ENCODE results near the gene APIP.

The APIP gene

GRCh38 chr11:34840736-34841386 lies 75.3 kb downstream of the APIP start:
- DNase-seq (ENCODE audit: low read depth, low spot score): no peak
- H3K4me3 ChIP-seq (ENCODE audit: low read depth, low read length): no peak overlapping the region
- TF ChIP-seq, protein P1, sequence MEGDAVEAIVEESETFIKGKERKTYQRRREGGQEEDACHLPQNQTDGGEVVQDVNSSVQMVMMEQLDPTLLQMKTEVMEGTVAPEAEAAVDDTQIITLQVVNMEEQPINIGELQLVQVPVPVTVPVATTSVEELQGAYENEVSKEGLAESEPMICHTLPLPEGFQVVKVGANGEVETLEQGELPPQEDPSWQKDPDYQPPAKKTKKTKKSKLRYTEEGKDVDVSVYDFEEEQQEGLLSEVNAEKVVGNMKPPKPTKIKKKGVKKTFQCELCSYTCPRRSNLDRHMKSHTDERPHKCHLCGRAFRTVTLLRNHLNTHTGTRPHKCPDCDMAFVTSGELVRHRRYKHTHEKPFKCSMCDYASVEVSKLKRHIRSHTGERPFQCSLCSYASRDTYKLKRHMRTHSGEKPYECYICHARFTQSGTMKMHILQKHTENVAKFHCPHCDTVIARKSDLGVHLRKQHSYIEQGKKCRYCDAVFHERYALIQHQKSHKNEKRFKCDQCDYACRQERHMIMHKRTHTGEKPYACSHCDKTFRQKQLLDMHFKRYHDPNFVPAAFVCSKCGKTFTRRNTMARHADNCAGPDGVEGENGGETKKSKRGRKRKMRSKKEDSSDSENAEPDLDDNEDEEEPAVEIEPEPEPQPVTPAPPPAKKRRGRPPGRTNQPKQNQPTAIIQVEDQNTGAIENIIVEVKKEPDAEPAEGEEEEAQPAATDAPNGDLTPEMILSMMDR (IDR thresholded peaks at IDR 0.05; ENCODE audit: insufficient read depth, low read length, missing control alignments): peak; percentile 42
- CTCF ChIA-PET: interaction anchor here (0.8 to 1.3 kb wide), 5 partner anchors 9 to 551 kb away, joined by 3 to 5 read pairs (median 3); no protein-coding TSS in a partner anchor
- POLR2A ChIA-PET: no interaction called here

DNA sequence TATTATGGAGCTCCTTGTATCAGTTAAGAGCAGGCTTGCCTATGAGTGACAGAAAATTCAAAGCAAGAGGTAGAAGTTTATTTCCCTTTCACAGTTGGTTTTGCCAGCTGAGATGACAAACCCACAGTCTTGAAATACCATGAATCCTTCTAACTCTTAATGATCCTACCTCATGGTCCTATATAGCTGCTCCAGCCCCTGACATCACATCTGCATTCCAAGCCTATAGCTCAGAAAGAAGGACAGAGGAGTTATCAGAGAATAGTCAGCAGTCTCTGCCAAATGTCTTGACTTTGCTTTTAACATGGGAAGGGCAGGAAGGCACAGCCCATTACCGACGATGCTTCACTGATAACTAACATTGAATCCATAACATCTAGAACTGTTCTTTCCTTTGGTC lies 76.2 kb downstream of the APIP start:
- POLR2A ChIA-PET: no interaction called here
- no peak for DNase-seq (ENCODE audit: low read depth, low spot score)
- CTCF ChIA-PET: interaction anchor here (1.3 to 1.6 kb wide), 2 partner anchors 16 to 49 kb away, joined by 3 to 5 read pairs; no protein-coding TSS in a partner anchor
- H3K4me3 ChIP-seq (ENCODE audit: low read depth, low read length): no peak overlapping the region
- TF ChIP-seq, protein P1 (IDR thresholded peaks at IDR 0.05; ENCODE audit: insufficient read depth, low read length, missing control alignments): no peak

- no peak for DNase-seq (ENCODE audit: low read depth, low spot score)
- no peak overlapping the region for H3K4me3 ChIP-seq (ENCODE audit: low read depth, low read length)
- TF ChIP-seq, protein P1 (IDR thresholded peaks at IDR 0.05; ENCODE audit: insufficient read depth, low read length, missing control alignments): no peak
- ChIA-PET CTCF (no interaction called here), POLR2A (no interaction called here)
Measured at GRCh38 chr11:34836958-34837856, 79.0 kb downstream of the APIP start.

DNA sequence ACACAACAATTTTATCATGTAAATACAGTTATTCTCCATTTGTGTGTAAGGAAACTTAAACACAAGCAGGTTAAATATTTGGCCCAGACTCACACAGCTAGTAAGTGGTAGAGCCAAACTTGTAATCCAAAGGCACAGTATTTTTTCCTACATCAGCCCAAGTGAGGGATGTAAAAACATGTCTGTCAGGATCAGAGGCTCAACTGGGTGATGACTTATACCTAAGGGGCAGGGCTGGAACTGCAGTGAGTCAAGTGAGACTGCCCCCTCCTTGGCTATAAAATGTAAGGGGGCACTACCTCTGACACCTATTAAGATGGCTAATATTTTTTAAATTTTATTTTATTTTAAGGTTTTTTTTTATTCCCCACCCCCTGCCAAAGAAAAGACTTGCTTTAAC lies 82.6 kb downstream of the APIP start:
- CTCF ChIA-PET: no interaction called here
- POLR2A ChIA-PET: no interaction called here
- no peak for DNase-seq (ENCODE audit: low read depth, low spot score)
- no peak overlapping the region for H3K4me3 ChIP-seq (ENCODE audit: low read depth, low read length)
- TF ChIP-seq, protein P1 (IDR thresholded peaks at IDR 0.05; ENCODE audit: insufficient read depth, low read length, missing control alignments): no peak

Data from AG04449 (cell line).